SW 1271 (cell line): ENCODE data around the gene DIPK1A.
A peak's percentile ranks its signal among the peaks of the same experiment; 100 is the strongest.

Experiments
- DNase-seq, 2 experiments: peaks; one replicate each; lab custom pipeline; 2025; lab: John Stamatoyannopoulos, UW

Gene DIPK1A

GRCh38 chr1:92842082-92843045 lies 118.9 kb downstream of the DIPK1A start:
- no peak for DNase-seq

DNA sequence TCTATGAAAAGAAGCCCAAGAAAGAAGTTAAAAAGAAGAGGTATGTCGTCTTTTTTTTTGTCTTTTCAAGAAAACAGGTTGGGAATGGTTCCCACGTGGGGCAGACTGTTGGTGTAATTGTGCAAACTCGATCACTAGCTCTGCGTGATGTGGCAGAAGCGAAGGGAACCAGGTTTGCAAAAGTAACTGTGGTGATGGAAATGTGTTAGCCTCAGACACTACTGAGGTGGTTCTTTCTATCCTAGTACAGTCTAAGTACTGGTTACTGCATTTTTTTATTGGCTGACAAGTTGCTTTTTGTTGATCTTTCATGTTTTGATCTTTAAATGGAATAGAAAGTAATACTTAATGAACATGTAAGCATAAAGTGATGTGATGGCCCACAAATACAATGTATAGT lies 120.7 kb downstream of the DIPK1A start:
- no peak for DNase-seq

GRCh38 chr1:92839442-92839841 lies 121.8 kb downstream of the DIPK1A start:
- no peak for DNase-seq

DNA sequence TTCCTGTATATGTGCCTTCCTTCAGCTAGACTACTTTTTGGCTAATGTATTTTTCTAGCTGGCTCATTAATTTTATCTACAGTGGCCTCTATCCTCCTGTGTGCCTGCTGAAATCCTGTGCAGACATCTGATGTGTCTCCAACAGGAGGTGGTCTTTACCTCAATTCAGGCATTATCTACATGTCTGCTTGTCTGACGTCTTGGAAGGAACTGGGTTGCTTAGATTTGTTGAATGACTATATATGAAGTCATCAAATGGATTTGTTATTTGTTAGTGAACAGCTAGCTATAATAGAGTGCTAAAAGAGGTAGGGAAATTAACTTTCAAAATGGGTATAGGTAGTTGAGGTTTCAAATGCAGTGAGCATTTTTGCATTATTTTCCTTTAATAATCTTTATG lies 122.7 kb downstream of the DIPK1A start:
- DNase-seq: no peak

DNA sequence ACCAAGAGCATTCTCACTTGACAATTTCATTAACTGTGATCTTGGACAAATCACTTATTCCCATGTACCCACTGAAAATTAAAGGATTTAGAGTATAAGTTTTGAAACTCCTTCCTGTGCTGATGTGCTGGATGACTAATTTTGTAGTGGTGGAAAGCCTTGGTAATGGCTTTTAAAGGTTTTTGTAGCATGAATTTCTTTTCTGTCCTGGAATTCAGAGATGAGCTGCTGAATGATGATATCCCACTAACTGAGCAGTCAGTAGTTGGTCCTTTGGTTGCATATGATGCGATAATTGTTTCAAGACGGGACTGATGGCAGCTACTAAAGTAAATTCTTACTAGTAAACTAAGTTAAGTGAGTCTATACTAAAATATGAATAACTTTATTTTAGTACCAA lies 124.2 kb downstream of the DIPK1A start:
- no peak for DNase-seq

DNA sequence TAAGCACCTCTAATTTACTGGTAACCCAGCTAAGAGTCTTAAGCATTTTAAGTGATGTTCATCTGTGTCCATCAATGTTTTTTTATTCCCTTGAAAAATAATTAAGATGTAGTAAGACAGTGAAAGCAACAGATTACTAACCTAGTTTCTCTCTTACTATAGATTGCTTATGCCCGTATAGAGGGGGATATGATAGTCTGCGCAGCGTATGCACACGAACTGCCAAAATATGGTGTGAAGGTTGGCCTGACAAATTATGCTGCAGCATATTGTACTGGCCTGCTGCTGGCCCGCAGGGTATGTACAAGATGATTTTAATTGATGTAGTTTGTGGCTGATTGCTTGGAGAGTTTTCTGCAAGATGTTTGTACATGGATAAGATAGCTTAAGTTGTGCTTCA lies 126.6 kb downstream of the DIPK1A start:
- DNase-seq: no peak

DNA sequence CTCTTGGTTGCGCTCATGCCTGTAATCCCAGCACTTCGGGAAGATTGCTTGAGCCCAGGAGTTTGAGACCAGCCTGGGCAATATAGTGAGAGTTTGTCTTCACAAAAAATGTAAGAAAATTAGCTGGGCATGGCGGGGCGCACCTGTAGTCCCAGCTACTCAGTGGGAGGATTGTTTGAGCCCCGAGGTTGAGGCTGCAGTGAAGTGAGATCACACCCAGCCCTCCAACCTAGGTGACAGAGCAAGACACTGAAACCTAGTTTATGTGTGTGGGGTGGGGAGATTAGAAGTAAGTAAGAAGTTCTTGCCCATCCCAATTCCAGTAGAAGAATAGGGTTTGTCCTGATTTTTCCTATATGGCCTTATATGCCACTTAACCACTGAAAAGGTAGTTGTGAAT lies 127.4 kb downstream of the DIPK1A start:
- no peak for DNase-seq

DNA sequence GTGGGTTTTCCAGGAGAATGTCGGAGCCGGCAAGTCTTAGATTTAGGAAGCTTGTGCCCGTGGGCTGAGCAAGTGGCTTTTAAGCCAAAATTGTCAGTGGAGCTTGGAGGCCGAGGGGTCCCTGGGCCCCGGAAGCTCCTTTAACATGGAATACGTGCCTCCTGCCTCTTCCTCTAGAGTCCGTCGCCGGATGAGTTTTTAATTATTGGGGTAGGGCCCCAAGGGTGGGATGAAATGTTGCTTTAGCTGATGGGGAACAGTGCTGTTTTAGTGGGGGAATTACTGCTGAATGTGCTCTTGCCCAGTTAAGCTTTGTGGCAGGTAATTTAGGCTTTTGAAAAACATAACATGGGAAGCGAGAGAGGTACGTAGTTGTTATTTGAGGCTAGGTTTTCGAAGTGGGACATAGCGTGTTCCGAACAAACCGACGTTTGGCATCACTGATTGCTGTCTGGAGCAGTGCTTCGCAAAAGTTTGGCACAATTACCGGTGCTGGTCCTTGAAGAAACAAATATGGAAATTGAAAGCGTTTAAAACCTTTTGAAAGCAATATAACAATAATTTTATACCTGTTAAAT lies 128.6 kb downstream of the DIPK1A start:
- no peak for DNase-seq

DNA sequence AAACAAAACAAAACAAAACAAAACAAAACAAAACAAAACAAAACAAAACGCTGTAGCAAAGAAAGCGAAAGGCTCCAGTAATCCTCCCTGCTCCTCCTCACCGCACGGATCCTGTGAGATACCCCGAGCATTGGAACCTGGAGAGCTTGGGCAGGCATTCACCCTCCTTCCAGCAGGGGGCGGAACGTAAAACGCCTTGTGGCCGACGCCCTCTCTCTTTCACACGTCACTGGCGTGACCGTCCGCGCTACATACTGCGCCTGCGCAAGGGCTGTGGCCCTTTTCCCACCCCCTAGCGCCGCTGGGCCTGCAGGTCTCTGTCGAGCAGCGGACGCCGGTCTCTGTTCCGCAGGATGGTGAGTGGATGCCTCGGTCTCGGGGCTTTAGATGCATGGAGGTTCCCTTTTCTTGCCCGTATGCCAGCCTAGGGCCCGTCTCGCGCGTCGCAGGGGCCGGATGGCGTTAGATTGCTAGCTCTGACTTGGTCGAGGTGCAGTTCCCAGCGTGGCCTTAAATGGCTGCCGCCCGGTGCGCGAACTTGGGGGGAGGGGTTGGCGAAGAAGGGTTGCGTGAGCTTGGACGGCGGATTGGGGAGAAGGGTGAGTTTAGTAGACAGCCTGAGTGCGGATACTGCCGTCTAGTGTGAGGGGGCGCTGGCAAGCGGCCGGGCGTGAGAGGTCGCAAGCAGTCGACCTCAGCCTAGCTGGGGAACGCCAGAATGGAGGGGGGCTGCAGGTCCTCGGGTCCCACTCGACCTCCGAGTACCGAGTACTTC lies 129.3 kb downstream of the DIPK1A start, which contains the start of gene RPL5:
Gene RPL5 (plus strand): TSS at position 279 of the 775 bp plus-strand sequence. CDS start 75 bp downstream, at position 354.
- peak; percentile 75 to 92 for DNase-seq

- no peak for DNase-seq
These were observed 129.9 kb downstream of the DIPK1A start for GRCh38 chr1:92831368-92831761.

DNA sequence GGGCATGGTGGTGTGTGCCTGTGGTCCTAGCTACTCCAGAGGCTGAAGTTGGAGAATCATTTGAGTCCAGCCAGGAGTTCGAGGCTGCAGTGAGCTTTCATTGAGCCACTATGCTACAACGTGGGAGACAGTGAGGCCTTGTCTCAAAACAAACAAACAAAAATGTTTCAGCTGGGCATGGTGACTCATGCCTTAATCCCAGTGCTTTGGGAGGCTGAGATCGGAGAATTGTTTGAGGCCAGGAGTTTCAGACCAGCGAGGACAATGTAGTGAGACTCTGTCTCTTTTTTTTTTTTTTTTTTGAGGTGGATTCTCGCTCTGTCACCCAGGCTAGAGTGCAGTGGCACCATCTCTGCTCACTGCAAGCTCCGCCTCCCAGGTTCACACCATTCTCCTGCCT lies 134.5 kb downstream of the DIPK1A start:
- DNase-seq: no peak

- no peak for DNase-seq
These were observed 138.4 kb downstream of the DIPK1A start for GRCh38 chr1:92822879-92823278.

GRCh38 chr1:92820551-92820950 lies 140.7 kb downstream of the DIPK1A start:
- DNase-seq: no peak

DNA sequence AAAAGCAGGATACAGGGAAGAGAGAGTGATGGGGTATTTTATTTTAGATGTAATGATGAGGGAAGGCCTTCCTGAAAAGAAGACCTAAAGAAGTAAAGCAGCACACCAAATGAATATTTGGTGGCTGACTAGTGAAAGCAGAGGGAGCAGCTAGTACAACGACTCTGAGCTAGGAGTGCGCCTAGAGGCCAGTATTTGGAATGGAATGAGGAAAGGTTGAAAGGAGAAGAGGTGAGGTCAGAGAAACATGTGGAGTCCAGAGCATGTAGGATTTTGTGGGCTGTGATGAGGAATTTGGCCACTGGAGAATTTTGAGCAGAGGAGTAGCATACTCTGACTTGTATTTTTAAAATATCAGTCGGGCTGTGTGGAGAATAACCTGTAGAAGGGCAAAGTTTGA lies 141.2 kb downstream of the DIPK1A start:
- no peak for DNase-seq

DNA sequence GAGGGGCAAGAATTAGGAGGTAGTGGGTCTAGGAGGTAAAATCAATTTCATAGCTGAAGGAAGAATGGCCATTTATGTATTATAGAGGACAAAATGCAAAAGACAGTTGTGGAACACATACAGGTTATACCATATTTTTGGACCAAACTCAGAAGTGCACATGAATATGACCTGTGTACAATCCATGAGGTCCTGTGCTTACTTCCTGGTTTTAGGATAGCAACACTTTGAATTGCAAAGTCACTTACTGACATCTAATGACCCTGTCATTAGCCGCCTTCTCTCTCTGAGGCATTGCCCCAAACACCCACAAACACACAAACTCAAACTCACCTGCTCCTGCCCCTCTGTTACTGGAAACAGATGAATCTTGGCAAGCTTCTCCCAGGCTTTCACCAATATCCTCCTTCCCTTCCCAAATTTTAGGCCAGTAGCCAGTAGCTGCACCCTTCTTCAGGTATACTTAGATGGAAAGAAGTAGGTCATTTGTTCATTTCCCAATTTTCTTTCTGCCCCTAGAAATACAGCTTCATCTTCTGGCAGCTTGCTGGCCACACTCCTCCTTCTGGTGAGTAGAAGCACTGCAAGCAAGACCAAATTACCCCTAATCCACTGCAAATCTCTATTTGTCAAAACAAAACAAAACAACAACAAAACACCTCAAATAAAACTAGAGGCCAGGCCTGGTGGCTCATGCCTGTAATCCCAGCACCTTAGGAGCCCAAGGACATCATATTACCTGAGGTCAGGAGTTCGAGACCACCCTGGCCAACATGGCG lies 143.1 kb downstream of the DIPK1A start:
- DNase-seq: peak in 1 of 2 experiments; percentile 25

DNA sequence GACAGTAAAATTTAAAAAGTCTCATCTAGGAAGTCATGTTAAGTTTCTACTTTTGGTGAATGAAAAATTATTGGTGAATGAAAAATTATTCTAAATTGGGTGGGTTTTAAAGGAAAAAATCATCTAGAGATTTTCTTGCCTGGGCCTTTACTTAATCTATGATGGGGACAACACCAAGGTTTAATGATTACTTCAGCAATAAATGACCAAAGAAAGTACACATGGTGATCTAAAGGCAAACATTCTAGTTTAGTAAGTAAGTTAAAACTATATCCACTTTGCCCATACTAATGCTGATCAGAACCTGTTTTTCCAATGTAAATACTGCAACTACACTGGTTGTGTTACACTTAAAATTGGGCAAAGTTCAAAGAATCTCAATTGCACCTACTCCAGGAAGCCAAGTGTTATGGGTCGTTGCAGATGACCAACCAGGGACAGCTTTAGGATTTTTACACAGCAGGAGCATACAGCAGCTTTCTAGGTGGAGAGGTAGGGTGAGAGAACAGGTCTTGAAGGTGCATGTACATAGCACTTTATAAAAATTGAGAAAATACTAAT lies 144.0 kb downstream of the DIPK1A start:
- no peak for DNase-seq

DNA sequence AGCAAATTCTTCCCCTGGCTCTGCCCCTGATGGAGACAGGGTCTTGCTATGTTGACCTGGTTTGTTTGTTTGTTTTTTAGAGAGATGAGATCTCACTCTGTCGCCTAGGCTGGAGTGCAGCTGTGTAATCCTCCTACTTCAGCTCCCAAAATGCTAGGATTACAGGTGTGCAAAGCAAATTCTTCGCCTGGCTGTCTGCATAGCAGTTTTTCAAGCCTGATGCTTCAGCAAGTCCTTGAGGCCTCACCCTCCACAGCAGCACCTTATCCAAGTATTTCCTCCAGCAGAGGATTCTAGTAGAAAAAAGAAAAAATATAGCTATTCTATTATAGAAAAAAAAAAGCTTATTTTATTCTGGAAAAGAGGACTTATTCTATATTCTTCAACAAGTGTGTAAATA lies 144.5 kb downstream of the DIPK1A start:
- no peak for DNase-seq

DNA sequence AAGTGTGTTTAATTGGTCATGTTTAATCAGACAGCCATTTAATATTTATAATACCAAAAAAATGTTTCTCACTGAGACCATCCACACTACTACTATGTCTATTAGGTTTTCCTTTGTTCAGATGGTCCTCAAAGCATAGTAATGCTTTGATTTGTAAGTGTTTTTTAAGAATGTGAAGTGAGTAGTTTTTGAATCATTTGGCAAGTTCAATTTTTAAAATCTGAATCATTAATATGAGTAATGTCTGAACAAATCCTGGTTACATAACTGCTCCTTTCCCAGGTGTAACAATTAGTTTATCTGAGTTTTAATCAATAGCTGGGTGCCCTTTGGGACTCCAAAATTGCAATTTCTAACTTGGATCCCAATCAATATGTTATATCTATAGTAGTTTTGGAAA lies 152.9 kb downstream of the DIPK1A start:
- no peak for DNase-seq

DNA sequence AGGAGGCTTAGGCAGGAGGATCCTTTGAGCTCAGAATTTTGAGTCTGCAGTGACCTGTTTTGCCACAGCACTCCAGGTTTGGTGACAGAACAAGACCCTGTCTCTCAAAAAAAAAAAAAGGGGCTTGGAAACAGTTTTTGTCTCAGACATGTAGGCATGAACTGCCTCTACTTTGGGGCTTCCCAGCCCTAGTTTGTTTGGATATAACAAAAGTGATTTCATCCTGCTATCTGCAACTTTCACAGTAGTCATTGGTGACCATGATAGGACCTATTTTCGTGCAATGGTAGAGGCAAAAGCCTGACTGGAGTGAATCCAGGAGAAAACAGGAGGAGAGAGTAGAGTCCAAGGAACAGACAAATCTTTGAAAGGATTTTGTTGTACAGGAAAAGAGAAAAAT lies 156.0 kb downstream of the DIPK1A start:
- no peak for DNase-seq

- DNase-seq: peak; percentile 79 to 98
These were observed 156.5 kb downstream of the DIPK1A start for GRCh38 chr1:92804721-92805201.

DNA sequence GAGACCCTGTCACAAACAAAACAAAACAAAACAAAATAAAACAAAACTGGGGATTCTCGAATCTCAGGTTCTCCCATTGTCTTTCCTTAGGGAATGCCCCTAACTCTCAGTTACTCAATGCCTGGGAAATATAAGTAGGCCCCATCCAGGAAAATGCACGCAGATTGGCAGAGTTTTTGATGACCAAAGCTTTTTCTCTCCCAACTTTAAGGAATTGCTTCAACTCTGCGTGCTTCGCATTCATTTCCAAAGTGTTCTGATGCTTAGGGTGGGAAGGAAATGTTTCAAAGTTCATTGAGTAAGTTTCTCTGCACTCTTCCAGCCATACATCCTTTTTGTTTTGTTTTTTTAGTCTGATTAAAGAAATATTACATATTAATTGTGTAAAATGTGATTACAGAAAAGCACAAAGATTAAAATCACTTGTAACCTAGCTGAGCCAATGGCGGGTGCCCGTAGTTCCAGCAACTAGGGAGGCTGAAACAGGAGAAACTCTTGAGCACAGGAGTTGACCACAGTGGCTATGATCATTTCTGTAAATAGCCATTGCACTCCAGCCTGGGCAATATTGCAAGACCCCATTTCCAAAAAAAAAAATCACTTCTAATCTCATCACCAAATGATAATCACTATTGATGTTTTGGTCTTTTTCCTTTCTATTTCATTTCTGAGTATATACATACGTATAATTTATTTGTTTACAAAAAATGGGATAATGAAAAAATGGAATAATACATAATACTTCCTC lies 157.9 kb downstream of the DIPK1A start:
- DNase-seq: no peak
